Loucy (cell line): ENCODE measurements around the gene TBX20.

ENCODE experiments used
- H2AFZ ChIP-seq: fragments of 200-600 bp; sonication (generic); 2 replicates; pipeline ENCODE4 v1.6.0; 2016; ENCODE audit warnings: antibody characterized with exemption, mild to moderate bottlenecking, low read length, moderate library complexity
- H3F3A ChIP-seq: fragments of 200-600 bp; 2 replicates; pipeline ENCODE4 v1.6.0; 2016; ENCODE audit warnings: antibody characterized with exemption, low read depth, mild to moderate bottlenecking
- H3K27me3 ChIP-seq: fragments of 200-600 bp; sonication (generic); 2 replicates; pipeline ENCODE4 v1.6.1; 2014; ENCODE audit warnings: low read length, mild to moderate bottlenecking; ENCODE audit not compliant: insufficient read depth, poor library complexity, severe bottlenecking
- H3K36me3 ChIP-seq: fragments of 200-600 bp; sonication (generic); 2 replicates; pipeline ENCODE4 v1.6.1; 2016; ENCODE audit warnings: low read length; ENCODE audit not compliant: insufficient read depth
- H3K4me1 ChIP-seq: fragments of 200-600 bp; sonication (generic); 2 replicates; pipeline ENCODE4 v1.5.1; 2014; ENCODE audit warnings: low read length, mild to moderate bottlenecking; ENCODE audit not compliant: insufficient read depth, poor library complexity, severe bottlenecking
- H3K4me2 ChIP-seq: fragments of 200-600 bp; sonication (generic); 2 replicates; pipeline ENCODE4 v1.6.0; 2014; ENCODE audit warnings: antibody characterized with exemption, low read length, low read depth, mild to moderate bottlenecking; ENCODE audit not compliant: poor library complexity, severe bottlenecking
- H3K4me3 ChIP-seq: fragments of 200-600 bp; sonication (generic); 2 replicates; pipeline ENCODE4 v1.5.1; 2014; ENCODE audit warnings: low read length, mild to moderate bottlenecking, mixed read lengths; ENCODE audit not compliant: poor library complexity, severe bottlenecking
- H3K79me2 ChIP-seq: fragments of 200-600 bp; sonication (generic); 2 replicates; pipeline ENCODE4 v1.6.1; 2014; ENCODE audit warnings: low read length; ENCODE audit not compliant: insufficient read depth
- H3K9ac ChIP-seq: fragments of 200-600 bp; sonication (generic); 2 replicates; pipeline ENCODE4 v1.6.0; 2014; ENCODE audit warnings: mild to moderate bottlenecking, low read depth, low read length, moderate library complexity; ENCODE audit not compliant: poor library complexity, severe bottlenecking
- H3K9me2 ChIP-seq: fragments of 200-600 bp; sonication (generic); replicated peaks from 2 replicates; pipeline ENCODE4 v1.6.1; 2016; ENCODE audit warnings: low read depth, low read length, mixed read lengths
- H3K9me3 ChIP-seq: fragments of 200-600 bp; sonication (generic); 2 replicates; pipeline ENCODE4 v1.6.1; 2014; ENCODE audit warnings: mild to moderate bottlenecking, antibody characterized with exemption, low read length, low read depth; ENCODE audit not compliant: insufficient read depth
- H4K20me1 ChIP-seq: fragments of 200-600 bp; sonication (generic); 2 replicates; pipeline ENCODE4 v1.6.0; 2014; ENCODE audit warnings: antibody characterized with exemption, low read length, mild to moderate bottlenecking; ENCODE audit not compliant: insufficient read depth, poor library complexity, severe bottlenecking
- EZH2phosphoT487 ChIP-seq: fragments of 200-600 bp; IDR thresholded peaks from 2 replicates; pipeline ENCODE4 v1.6.1; 2018; ENCODE audit warnings: antibody characterized with exemption, mild to moderate bottlenecking, moderate library complexity, borderline replicate concordance
- TF ChIP-seq, protein P1 (sequence below): fragments of 200-600 bp; sonication (generic); conservative IDR thresholded peaks from 2 replicates; pipeline ENCODE4 v1.5.1; 2014; ENCODE audit warnings: mild to moderate bottlenecking, antibody characterized with exemption, low read length

TBX20 gene

DNA sequence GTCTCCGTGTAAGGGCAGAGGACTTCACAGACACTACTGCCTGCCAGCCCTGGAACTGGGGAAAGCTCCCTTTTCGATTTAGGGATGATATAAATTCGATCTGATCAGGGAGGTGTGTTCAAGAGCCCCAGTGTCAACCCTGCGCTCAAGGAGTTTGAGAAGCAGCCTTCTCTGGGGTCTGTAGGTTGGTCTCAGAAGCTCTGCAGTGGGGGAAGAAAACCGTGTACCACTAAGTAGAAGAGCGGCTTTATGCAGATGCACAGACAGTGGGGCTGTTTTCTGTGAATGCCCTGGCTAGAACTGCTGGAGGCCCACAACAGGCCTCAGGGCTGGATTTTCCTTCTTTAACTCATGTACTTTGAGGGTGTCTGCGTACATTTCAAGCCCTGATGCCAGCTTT, 6.3 kb upstream of the TBX20 start:
- Histone ChIP-seq H3K9me3 (no peaks in the 10 kb centered on the region), H3K27me3 (no peaks in the 10 kb centered on the region)

GRCh38 chr7:35259523-35259908, 5.6 kb upstream of the TBX20 start:
- H2AFZ ChIP-seq: no peak overlapping the region
- no peaks in the 10 kb centered on the region for H3F3A ChIP-seq
- no peaks in the 10 kb centered on the region for H3K9me2 ChIP-seq
- no peaks in the 10 kb centered on the region for H3K4me1 ChIP-seq
- no peaks in the 10 kb centered on the region for H3K79me2 ChIP-seq
- H3K9ac ChIP-seq: no peak overlapping the region
- no peaks in the 10 kb centered on the region for H3K9me3 ChIP-seq
- H4K20me1 ChIP-seq: no peaks in the 10 kb centered on the region
- no peaks in the 10 kb centered on the region for H3K27me3 ChIP-seq
- no peaks in the 10 kb centered on the region for H3K36me3 ChIP-seq
- H3K4me3 ChIP-seq: no peak overlapping the region
- TF ChIP-seq EZH2phosphoT487: no peak
- TF ChIP-seq, protein P1, sequence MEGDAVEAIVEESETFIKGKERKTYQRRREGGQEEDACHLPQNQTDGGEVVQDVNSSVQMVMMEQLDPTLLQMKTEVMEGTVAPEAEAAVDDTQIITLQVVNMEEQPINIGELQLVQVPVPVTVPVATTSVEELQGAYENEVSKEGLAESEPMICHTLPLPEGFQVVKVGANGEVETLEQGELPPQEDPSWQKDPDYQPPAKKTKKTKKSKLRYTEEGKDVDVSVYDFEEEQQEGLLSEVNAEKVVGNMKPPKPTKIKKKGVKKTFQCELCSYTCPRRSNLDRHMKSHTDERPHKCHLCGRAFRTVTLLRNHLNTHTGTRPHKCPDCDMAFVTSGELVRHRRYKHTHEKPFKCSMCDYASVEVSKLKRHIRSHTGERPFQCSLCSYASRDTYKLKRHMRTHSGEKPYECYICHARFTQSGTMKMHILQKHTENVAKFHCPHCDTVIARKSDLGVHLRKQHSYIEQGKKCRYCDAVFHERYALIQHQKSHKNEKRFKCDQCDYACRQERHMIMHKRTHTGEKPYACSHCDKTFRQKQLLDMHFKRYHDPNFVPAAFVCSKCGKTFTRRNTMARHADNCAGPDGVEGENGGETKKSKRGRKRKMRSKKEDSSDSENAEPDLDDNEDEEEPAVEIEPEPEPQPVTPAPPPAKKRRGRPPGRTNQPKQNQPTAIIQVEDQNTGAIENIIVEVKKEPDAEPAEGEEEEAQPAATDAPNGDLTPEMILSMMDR: no peak
- no peak overlapping the region for H3K4me2 ChIP-seq

More for the DNA sequence above, 6.3 kb upstream of the TBX20 start:
- Histone ChIP-seq H3K4me1 (no peaks in the 10 kb centered on the region), H3K4me3 (no peak overlapping the region), H3K4me2 (no peak overlapping the region), H3K9me2 (no peaks in the 10 kb centered on the region), H3K9ac (no peak overlapping the region), H4K20me1 (no peaks in the 10 kb centered on the region), H3K36me3 (no peaks in the 10 kb centered on the region), H3K79me2 (no peaks in the 10 kb centered on the region), H3F3A (no peaks in the 10 kb centered on the region), H2AFZ (no peak overlapping the region)
- TF ChIP-seq, protein P1: no peak
- no peak for TF ChIP-seq EZH2phosphoT487

DNA sequence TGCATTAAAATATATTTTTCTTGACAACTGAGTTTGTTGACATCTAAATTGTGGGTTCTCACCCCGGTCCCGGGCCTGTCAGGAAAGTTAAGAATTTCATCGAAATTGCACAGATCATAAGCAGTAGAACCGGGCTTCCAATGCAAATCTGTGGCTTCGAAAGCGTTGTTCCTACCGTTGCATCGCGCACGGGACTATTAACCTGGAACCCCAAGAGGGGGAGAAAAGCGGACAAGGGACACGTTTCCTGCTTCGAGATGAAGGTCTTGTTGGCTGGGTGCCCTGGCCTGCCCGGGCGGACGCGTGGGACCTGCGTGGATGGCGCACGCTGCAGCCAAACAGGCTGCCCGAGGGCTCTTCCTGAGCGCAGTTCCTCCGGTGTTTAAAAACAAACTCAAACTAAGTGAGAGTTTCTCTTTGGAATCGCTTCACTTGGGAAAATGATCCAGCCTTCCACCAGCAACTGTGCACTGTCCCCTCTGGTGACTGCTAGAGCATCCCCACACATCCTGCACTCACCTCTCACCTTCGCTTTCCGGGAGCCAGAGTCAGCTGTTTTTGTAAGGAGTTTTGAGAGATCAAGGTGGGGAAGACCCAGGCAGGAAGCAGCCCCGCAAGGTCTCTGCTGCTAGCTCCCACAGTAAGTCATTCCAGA, 5.1 kb upstream of the TBX20 start:
- no peaks in the 10 kb centered on the region for H3K9me3 ChIP-seq
- no peaks in the 10 kb centered on the region for H3K27me3 ChIP-seq

More for the DNA sequence above, 5.1 kb upstream of the TBX20 start:
- no peaks in the 10 kb centered on the region for H3K9me2 ChIP-seq
- TF ChIP-seq EZH2phosphoT487: no peak
- TF ChIP-seq, protein P1: no peak
- no peaks in the 10 kb centered on the region for H4K20me1 ChIP-seq
- no peaks in the 10 kb centered on the region for H3K79me2 ChIP-seq
- no peaks in the 10 kb centered on the region for H3K4me1 ChIP-seq
- no peaks in the 10 kb centered on the region for H3F3A ChIP-seq
- no peak overlapping the region for H3K4me3 ChIP-seq
- no peak overlapping the region for H3K9ac ChIP-seq
- H2AFZ ChIP-seq: no peak overlapping the region
- no peak overlapping the region for H3K4me2 ChIP-seq
- no peaks in the 10 kb centered on the region for H3K36me3 ChIP-seq
